GM23338 (cell line): ENCODE measurements around the gene PGC. TPM values are rescaled to one million over a fixed set of nuclear protein-coding genes. Genes with fewer than 3 reads are reported as not detected.

Experiments
- ATAC-seq: fragments of 200-7000 bp; cut with Tn5 transposase; 3 replicates; pipeline ENCODE4 v1.9.1; 2020
- DNase-seq: peaks from one replicate; pipeline ENCODE4 v3.0.0-alpha.2; 2015; ENCODE audit warnings: low spot score
- H2AFZ ChIP-seq: fragments of 200-600 bp; sonication (generic); 2 replicates; pipeline ENCODE4 v1.8.0; 2016; ENCODE audit warnings: antibody characterized with exemption, mild to moderate bottlenecking, moderate library complexity
- H3F3A ChIP-seq: fragments of 200-600 bp; sonication (generic); replicated peaks from 2 replicates; pipeline ENCODE4 v1.8.0; 2017; ENCODE audit warnings: antibody characterized with exemption, mixed run types, low read depth
- H3K27ac ChIP-seq: fragments of 200-600 bp; sonication (generic); 2 replicates; pipeline ENCODE4 v1.6.1; 2016; ENCODE audit warnings: low read depth
- H3K27me3 ChIP-seq: fragments of 200-600 bp; sonication (generic); 2 replicates; pipeline ENCODE4 v1.8.0; 2016; ENCODE audit warnings: mild to moderate bottlenecking, mixed run types, moderate library complexity; ENCODE audit not compliant: insufficient read depth
- H3K36me3 ChIP-seq: fragments of 200-600 bp; sonication (generic); 2 replicates; pipeline ENCODE4 v1.8.0; 2016; ENCODE audit warnings: mild to moderate bottlenecking; ENCODE audit not compliant: insufficient read depth
- H3K4me1 ChIP-seq: fragments of 200-600 bp; sonication (generic); 2 replicates; pipeline ENCODE4 v1.8.0; 2016; ENCODE audit warnings: mild to moderate bottlenecking, moderate library complexity; ENCODE audit not compliant: insufficient read depth
- H3K4me2 ChIP-seq: fragments of 200-600 bp; sonication (generic); 2 replicates; pipeline ENCODE4 v1.7.1; 2017; ENCODE audit warnings: mixed run types
- H3K4me3 ChIP-seq: fragments of 200-600 bp; sonication (generic); 2 replicates; pipeline ENCODE4 v1.6.1; 2016; ENCODE audit warnings: mixed run types
- H3K79me2 ChIP-seq: fragments of 200-600 bp; sonication (generic); replicated peaks from 2 replicates; pipeline ENCODE4 v1.8.0; 2017; ENCODE audit warnings: mild to moderate bottlenecking; ENCODE audit not compliant: insufficient read depth
- H3K9me2 ChIP-seq: fragments of 200-600 bp; sonication (generic); 2 replicates; pipeline ENCODE4 v1.8.0; 2017; ENCODE audit not compliant: insufficient read depth
- H4K20me1 ChIP-seq: fragments of 200-600 bp; sonication (generic); replicated peaks from 2 replicates; pipeline ENCODE4 v1.8.0; 2017; ENCODE audit warnings: mild to moderate bottlenecking; ENCODE audit not compliant: insufficient read depth
- H3K27ac Mint-ChIP-seq: 2 replicates; pipeline ENCODE4 v1.8.0; 2020; ENCODE audit warnings: inconsistent platforms, mild to moderate bottlenecking, moderate library complexity, mixed read lengths
- H3K27me3 Mint-ChIP-seq: 3 replicates; pipeline ENCODE4 v1.8.0; 2022; ENCODE audit warnings: low read depth, mild to moderate bottlenecking, moderate library complexity, mixed read lengths, inconsistent platforms; ENCODE audit not compliant: insufficient read depth, poor library complexity
- H3K36me3 Mint-ChIP-seq: 3 replicates; pipeline ENCODE4 v1.8.0; 2021; ENCODE audit warnings: low read depth, mild to moderate bottlenecking, inconsistent platforms, moderate library complexity, mixed read lengths
- H3K4me1 Mint-ChIP-seq: 3 replicates; pipeline ENCODE4 v1.8.0; 2020; ENCODE audit warnings: mild to moderate bottlenecking, inconsistent platforms, mixed read lengths
- H3K4me3 Mint-ChIP-seq: 3 replicates; pipeline ENCODE4 v1.8.0; 2021; ENCODE audit warnings: moderate library complexity, mild to moderate bottlenecking, inconsistent platforms, mixed read lengths
- H3K9me3 Mint-ChIP-seq: 3 replicates; pipeline ENCODE4 v1.8.0; 2020; ENCODE audit warnings: moderate library complexity, mild to moderate bottlenecking, inconsistent platforms, mixed read lengths
- CREB1 ChIP-seq: fragments of 250-450 bp; sonication (Bioruptor Pico); IDR thresholded peaks from 2 replicates; pipeline ENCODE4 v1.5.0; 2020; ENCODE audit warnings: low read depth, mild to moderate bottlenecking, moderate library complexity
- EZH2 ChIP-seq: fragments of 200-600 bp; sonication (generic); IDR thresholded peaks from one replicate; pipeline ENCODE4 v1.8.0; 2017; ENCODE audit warnings: antibody characterized with exemption, mild to moderate bottlenecking, low read depth; ENCODE audit not compliant: unreplicated experiment
- EZH2phosphoT487 ChIP-seq: fragments of 200-600 bp; sonication (generic); IDR thresholded peaks from one replicate; pipeline ENCODE4 v1.8.1; 2018; ENCODE audit warnings: antibody characterized with exemption; ENCODE audit not compliant: unreplicated experiment
- JUNB ChIP-seq: IDR thresholded peaks from one replicate; pipeline ENCODE4 v1.6.1; 2016; ENCODE audit warnings: antibody characterized with exemption; ENCODE audit not compliant: unreplicated experiment
- NANOG ChIP-seq: IDR thresholded peaks from 2 replicates; pipeline ENCODE4 v1.6.1; 2016; ENCODE audit warnings: antibody characterized with exemption, borderline replicate concordance
- POLR2AphosphoS5 ChIP-seq: IDR thresholded peaks from 2 replicates; pipeline ENCODE4 v1.6.1; 2016; ENCODE audit warnings: antibody characterized with exemption, low read depth
- STAT1 ChIP-seq: IDR thresholded peaks from one replicate; pipeline ENCODE4 v1.6.1; 2016; ENCODE audit warnings: antibody characterized with exemption; ENCODE audit not compliant: unreplicated experiment
- ZNF114 ChIP-seq: fragments of 250-450 bp; sonication (Bioruptor Pico); IDR thresholded peaks from 2 replicates; pipeline ENCODE4 v1.5.0; 2020; ENCODE audit warnings: mild to moderate bottlenecking, moderate library complexity
- ZNF331 ChIP-seq: fragments of 250-450 bp; sonication (Bioruptor Pico); IDR thresholded peaks from 2 replicates; pipeline ENCODE4 v1.5.0; 2020; ENCODE audit warnings: low read depth, mild to moderate bottlenecking, moderate library complexity
- polyA plus RNA-seq: library from polyadenylated mRNA; unstranded; fragments of >200 nt; fragmentation: Nextera tagmentation; extraction: Ambion mirVana; gene quantifications from 2 replicates; pipeline ENCODE4 v1.2.1, GENCODE V29; 2016
- total RNA-seq: library from RNA; depleted of rRNA; stranded (reverse); fragments of >200 nt; shearing (Covaris generic); gene quantifications from 2 replicates; pipeline ENCODE4 v1.2.3, GENCODE V29; 2014
- TF ChIP-seq, protein P1 (sequence below): IDR thresholded peaks from one replicate; pipeline ENCODE4 v1.6.1; 2018; ENCODE audit warnings: antibody characterized with exemption; ENCODE audit not compliant: unreplicated experiment
- TF ChIP-seq, protein P2 (sequence below): IDR thresholded peaks from 2 replicates; pipeline ENCODE4 v1.6.1; 2016; ENCODE audit warnings: antibody characterized with exemption
- TF ChIP-seq, protein P3 (sequence below), 2 experiments: fragments of 200-600 bp in 1 of 2; sonication (generic) in 1 of 2; conservative IDR thresholded peaks; 2 replicates each; pipeline versions ENCODE4 v1.5.1 to v1.6.1; 2016 to 2017; ENCODE audit warnings: antibody characterized with exemption in 2 of 2, low read depth in 2 of 2, mild to moderate bottlenecking in 2 of 2, moderate library complexity in 1 of 2
- TF ChIP-seq, protein P4 (sequence below): fragments of 250-450 bp; sonication (Bioruptor Pico); IDR thresholded peaks from 2 replicates; pipeline ENCODE4 v1.5.0; 2020; ENCODE audit warnings: mild to moderate bottlenecking, moderate library complexity

PGC gene
- total and polyA plus RNA-seq, 2 experiments from 2014 or later, result not detected

DNA sequence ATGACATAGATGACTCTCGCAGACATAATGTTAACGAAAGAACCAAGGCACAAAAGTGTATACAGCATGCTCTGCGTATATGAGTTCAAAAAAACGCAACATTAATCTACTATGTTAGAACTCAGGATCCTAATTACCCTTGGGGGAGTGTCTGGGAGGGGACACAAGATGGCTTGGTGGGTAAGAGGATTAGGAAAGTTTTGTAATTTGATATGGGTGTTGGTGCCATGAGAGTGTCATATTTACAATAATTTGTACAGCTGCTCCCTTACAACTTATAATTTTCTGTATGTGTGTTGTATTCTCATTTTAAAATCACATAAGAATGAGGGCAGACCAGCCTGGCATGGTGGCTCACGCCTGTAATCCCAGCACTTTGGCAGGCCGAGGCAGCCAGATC, 50.4 kb downstream of the PGC start:
- Histone ChIP-seq H3K27ac (no peak overlapping the region), H2AFZ (no peak overlapping the region), H3K9me2 (no peaks in the 10 kb centered on the region), H3F3A (0 out of 2 replicates have a peak, but pooled peaks cover 3% of the 10 kb centered on the region), H3K4me2 (no peak overlapping the region), H3K4me3 (no peak overlapping the region), H3K79me2 (no peaks in the 10 kb centered on the region), H3K4me1 (no peaks in the 10 kb centered on the region), H3K36me3 (no peaks in the 10 kb centered on the region), H3K27me3 (no peaks in the 10 kb centered on the region), H4K20me1 (no peaks in the 10 kb centered on the region)
- H3K27me3 Mint-ChIP-seq, result no peaks in the 10 kb centered on the region
- H3K9me3 Mint-ChIP-seq, result no peaks in the 10 kb centered on the region
- no peak overlapping the region for H3K27ac Mint-ChIP-seq
- TF ChIP-seq, protein P1, sequence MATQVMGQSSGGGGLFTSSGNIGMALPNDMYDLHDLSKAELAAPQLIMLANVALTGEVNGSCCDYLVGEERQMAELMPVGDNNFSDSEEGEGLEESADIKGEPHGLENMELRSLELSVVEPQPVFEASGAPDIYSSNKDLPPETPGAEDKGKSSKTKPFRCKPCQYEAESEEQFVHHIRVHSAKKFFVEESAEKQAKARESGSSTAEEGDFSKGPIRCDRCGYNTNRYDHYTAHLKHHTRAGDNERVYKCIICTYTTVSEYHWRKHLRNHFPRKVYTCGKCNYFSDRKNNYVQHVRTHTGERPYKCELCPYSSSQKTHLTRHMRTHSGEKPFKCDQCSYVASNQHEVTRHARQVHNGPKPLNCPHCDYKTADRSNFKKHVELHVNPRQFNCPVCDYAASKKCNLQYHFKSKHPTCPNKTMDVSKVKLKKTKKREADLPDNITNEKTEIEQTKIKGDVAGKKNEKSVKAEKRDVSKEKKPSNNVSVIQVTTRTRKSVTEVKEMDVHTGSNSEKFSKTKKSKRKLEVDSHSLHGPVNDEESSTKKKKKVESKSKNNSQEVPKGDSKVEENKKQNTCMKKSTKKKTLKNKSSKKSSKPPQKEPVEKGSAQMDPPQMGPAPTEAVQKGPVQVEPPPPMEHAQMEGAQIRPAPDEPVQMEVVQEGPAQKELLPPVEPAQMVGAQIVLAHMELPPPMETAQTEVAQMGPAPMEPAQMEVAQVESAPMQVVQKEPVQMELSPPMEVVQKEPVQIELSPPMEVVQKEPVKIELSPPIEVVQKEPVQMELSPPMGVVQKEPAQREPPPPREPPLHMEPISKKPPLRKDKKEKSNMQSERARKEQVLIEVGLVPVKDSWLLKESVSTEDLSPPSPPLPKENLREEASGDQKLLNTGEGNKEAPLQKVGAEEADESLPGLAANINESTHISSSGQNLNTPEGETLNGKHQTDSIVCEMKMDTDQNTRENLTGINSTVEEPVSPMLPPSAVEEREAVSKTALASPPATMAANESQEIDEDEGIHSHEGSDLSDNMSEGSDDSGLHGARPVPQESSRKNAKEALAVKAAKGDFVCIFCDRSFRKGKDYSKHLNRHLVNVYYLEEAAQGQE, result no peak
- TF ChIP-seq ZNF331 (no peak), EZH2phosphoT487 (no peak), NANOG (no peak), POLR2AphosphoS5 (no peak), CREB1 (no peak), JUNB (no peak), ZNF114 (CRISPR knock-in tag) (no peak), STAT1 (no peak), EZH2 (no peak)
- TF ChIP-seq, protein P2, sequence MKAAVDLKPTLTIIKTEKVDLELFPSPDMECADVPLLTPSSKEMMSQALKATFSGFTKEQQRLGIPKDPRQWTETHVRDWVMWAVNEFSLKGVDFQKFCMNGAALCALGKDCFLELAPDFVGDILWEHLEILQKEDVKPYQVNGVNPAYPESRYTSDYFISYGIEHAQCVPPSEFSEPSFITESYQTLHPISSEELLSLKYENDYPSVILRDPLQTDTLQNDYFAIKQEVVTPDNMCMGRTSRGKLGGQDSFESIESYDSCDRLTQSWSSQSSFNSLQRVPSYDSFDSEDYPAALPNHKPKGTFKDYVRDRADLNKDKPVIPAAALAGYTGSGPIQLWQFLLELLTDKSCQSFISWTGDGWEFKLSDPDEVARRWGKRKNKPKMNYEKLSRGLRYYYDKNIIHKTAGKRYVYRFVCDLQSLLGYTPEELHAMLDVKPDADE, result no peak
- TF ChIP-seq, protein P3, sequence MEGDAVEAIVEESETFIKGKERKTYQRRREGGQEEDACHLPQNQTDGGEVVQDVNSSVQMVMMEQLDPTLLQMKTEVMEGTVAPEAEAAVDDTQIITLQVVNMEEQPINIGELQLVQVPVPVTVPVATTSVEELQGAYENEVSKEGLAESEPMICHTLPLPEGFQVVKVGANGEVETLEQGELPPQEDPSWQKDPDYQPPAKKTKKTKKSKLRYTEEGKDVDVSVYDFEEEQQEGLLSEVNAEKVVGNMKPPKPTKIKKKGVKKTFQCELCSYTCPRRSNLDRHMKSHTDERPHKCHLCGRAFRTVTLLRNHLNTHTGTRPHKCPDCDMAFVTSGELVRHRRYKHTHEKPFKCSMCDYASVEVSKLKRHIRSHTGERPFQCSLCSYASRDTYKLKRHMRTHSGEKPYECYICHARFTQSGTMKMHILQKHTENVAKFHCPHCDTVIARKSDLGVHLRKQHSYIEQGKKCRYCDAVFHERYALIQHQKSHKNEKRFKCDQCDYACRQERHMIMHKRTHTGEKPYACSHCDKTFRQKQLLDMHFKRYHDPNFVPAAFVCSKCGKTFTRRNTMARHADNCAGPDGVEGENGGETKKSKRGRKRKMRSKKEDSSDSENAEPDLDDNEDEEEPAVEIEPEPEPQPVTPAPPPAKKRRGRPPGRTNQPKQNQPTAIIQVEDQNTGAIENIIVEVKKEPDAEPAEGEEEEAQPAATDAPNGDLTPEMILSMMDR (conservative IDR thresholded peaks at IDR 0.05; ENCODE audit: low read depth in 2 of 2), result no peak
- TF ChIP-seq, protein P4, sequence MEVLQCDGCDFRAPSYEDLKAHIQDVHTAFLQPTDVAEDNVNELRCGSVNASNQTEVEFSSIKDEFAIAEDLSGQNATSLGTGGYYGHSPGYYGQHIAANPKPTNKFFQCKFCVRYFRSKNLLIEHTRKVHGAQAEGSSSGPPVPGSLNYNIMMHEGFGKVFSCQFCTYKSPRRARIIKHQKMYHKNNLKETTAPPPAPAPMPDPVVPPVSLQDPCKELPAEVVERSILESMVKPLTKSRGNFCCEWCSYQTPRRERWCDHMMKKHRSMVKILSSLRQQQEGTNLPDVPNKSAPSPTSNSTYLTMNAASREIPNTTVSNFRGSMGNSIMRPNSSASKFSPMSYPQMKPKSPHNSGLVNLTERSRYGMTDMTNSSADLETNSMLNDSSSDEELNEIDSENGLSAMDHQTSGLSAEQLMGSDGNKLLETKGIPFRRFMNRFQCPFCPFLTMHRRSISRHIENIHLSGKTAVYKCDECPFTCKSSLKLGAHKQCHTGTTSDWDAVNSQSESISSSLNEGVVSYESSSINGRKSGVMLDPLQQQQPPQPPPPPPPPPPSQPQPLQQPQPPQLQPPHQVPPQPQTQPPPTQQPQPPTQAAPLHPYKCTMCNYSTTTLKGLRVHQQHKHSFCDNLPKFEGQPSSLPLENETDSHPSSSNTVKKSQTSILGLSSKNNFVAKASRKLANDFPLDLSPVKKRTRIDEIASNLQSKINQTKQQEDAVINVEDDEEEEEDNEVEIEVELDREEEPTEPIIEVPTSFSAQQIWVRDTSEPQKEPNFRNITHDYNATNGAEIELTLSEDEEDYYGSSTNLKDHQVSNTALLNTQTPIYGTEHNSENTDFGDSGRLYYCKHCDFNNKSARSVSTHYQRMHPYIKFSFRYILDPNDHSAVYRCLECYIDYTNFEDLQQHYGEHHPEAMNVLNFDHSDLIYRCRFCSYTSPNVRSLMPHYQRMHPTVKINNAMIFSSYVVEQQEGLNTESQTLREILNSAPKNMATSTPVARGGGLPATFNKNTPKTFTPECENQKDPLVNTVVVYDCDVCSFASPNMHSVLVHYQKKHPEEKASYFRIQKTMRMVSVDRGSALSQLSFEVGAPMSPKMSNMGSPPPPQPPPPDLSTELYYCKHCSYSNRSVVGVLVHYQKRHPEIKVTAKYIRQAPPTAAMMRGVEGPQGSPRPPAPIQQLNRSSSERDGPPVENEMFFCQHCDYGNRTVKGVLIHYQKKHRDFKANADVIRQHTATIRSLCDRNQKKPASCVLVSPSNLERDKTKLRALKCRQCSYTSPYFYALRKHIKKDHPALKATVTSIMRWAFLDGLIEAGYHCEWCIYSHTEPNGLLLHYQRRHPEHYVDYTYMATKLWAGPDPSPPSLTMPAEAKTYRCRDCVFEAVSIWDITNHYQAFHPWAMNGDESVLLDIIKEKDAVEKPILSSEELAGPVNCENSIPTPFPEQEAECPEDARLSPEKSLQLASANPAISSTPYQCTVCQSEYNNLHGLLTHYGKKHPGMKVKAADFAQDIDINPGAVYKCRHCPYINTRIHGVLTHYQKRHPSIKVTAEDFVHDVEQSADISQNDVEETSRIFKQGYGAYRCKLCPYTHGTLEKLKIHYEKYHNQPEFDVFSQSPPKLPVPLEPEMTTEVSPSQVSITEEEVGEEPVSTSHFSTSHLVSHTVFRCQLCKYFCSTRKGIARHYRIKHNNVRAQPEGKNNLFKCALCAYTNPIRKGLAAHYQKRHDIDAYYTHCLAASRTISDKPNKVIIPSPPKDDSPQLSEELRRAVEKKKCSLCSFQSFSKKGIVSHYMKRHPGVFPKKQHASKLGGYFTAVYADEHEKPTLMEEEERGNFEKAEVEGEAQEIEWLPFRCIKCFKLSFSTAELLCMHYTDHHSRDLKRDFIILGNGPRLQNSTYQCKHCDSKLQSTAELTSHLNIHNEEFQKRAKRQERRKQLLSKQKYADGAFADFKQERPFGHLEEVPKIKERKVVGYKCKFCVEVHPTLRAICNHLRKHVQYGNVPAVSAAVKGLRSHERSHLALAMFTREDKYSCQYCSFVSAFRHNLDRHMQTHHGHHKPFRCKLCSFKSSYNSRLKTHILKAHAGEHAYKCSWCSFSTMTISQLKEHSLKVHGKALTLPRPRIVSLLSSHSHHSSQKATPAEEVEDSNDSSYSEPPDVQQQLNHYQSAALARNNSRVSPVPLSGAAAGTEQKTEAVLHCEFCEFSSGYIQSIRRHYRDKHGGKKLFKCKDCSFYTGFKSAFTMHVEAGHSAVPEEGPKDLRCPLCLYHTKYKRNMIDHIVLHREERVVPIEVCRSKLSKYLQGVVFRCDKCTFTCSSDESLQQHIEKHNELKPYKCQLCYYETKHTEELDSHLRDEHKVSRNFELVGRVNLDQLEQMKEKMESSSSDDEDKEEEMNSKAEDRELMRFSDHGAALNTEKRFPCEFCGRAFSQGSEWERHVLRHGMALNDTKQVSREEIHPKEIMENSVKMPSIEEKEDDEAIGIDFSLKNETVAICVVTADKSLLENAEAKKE (CRISPR knock-in tag), result no peak
- H3K4me3 Mint-ChIP-seq, result no peak overlapping the region
- H3K36me3 Mint-ChIP-seq, result no peaks in the 10 kb centered on the region
- peaks cover 11% of the 10 kb centered on the region for H3K4me1 Mint-ChIP-seq
- ATAC-seq (no peak), DNase-seq (no peak)
